Measurements from ENCODE around the gene SGPP2.

SGPP2 gene

DNA sequence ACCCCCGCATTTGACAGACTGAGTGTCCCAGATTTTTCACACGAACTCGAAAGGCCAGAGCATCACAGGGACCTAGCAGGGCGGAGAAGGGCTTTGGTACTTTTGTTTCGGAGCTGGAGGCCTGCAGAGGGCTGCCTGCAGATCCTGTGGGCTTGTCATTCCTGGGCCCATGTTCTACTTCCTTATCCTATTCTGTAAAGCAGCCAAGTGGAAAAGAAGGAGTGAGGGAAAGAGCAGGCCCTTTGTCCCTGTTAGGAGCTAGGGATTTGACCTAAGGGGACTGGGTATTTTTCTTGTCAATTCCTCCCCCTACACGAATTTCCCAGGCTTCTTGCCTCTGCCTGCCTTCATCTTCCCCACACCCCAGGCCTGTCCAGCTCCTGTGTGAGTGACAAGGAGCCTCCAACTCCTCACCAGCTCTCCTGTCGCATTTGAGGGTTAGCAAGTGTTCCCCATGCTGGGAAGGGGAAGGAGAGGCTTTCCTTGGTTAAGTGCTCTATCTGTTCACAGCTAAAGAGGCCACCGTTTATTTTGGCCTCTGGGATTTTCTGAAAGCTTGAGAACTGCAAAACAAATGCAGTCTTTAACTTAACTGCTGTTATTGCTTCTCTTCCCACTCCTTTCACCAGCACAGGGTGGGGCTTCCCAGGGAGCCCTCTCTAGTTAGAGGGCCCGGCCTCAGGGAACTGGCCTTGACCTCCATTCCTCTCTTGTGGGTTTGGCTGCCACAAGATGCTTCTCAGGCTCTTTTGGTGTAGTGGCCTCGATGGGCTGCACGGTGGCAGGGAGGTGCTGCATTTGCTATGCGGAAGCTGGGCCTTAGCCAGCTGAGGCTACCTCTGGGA, 61.2 kb downstream of the SGPP2 start:
- H3K4me1 ChIP-seq (ENCODE audit: control insufficient read depth in 1 of 2, insufficient read depth in 1 of 2, low read depth in 1 of 2, low read length in 1 of 2): no peaks in the 10 kb centered on the region
- no peaks in the 10 kb centered on the region for H3K36me3 ChIP-seq
- TF ChIP-seq, protein P1, sequence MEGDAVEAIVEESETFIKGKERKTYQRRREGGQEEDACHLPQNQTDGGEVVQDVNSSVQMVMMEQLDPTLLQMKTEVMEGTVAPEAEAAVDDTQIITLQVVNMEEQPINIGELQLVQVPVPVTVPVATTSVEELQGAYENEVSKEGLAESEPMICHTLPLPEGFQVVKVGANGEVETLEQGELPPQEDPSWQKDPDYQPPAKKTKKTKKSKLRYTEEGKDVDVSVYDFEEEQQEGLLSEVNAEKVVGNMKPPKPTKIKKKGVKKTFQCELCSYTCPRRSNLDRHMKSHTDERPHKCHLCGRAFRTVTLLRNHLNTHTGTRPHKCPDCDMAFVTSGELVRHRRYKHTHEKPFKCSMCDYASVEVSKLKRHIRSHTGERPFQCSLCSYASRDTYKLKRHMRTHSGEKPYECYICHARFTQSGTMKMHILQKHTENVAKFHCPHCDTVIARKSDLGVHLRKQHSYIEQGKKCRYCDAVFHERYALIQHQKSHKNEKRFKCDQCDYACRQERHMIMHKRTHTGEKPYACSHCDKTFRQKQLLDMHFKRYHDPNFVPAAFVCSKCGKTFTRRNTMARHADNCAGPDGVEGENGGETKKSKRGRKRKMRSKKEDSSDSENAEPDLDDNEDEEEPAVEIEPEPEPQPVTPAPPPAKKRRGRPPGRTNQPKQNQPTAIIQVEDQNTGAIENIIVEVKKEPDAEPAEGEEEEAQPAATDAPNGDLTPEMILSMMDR (IDR thresholded peaks at IDR 0.05): no peak

DNA sequence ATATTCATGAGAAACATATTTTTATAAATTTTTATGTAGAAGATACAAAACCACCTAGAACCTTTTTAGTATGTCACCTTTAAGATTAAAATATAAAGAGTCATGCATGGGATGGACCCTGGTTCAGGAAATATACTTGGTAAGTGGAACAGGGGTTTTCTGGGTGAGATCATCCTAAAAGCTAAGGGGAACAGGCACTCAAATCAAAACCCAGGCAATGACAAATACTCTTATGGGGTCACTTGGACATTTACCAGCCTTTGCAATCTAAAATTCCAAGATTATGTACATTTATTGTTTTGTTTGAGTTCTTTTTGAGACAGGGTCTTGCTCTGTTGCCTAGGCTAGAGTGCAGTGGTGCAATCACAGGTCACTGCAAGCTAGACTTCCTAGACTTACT, 65.8 kb downstream of the SGPP2 start:
- Histone ChIP-seq H3K9me3 (no peaks in the 10 kb centered on the region), H3K4me1 (ENCODE audit: control insufficient read depth in 1 of 2, insufficient read depth in 1 of 2, low read depth in 1 of 2, low read length in 1 of 2) (no peaks in the 10 kb centered on the region), H3K27ac (no peak overlapping the region), H3K27me3 (no peaks in the 10 kb centered on the region), H3K36me3 (no peaks in the 10 kb centered on the region), H3K4me3 (ENCODE audit: low read depth in 1 of 2, low read length in 1 of 2) (no peak overlapping the region)
- TF ChIP-seq, protein P1 (IDR thresholded peaks at IDR 0.05): no peak

More for the DNA sequence above, 61.2 kb downstream of the SGPP2 start:
- Histone ChIP-seq H3K9me3 (no peaks in the 10 kb centered on the region), H3K4me3 (ENCODE audit: low read depth in 1 of 2, low read length in 1 of 2) (no peak overlapping the region), H3K27ac (no peak overlapping the region), H3K27me3 (peaks cover 45% of the 10 kb centered on the region)

- H3K4me1 ChIP-seq (ENCODE audit: control insufficient read depth in 1 of 2, insufficient read depth in 1 of 2, low read depth in 1 of 2, low read length in 1 of 2): no peaks in the 10 kb centered on the region
- H3K4me3 ChIP-seq (ENCODE audit: low read depth in 1 of 2, low read length in 1 of 2): no peak overlapping the region
- no peak overlapping the region for H3K27ac ChIP-seq
- no peaks in the 10 kb centered on the region for H3K36me3 ChIP-seq
- no peaks in the 10 kb centered on the region for H3K27me3 ChIP-seq
- no peaks in the 10 kb centered on the region for H3K9me3 ChIP-seq
- TF ChIP-seq, protein P1 (IDR thresholded peaks at IDR 0.05): no peak
Observed at GRCh38 chr2:222492683-222493082, 68.3 kb downstream of the SGPP2 start.

GRCh38 chr2:222494104-222494739, 69.9 kb downstream of the SGPP2 start:
- no peaks in the 10 kb centered on the region for H3K27me3 ChIP-seq
- H3K4me1 ChIP-seq (ENCODE audit: control insufficient read depth in 1 of 2, insufficient read depth in 1 of 2, low read depth in 1 of 2, low read length in 1 of 2): no peaks in the 10 kb centered on the region
- no peaks in the 10 kb centered on the region for H3K9me3 ChIP-seq
- H3K36me3 ChIP-seq: no peaks in the 10 kb centered on the region
- TF ChIP-seq, protein P1 (IDR thresholded peaks at IDR 0.05): no peak
- no peak overlapping the region for H3K27ac ChIP-seq
- no peak overlapping the region for H3K4me3 ChIP-seq (ENCODE audit: low read depth in 1 of 2, low read length in 1 of 2)

DNA sequence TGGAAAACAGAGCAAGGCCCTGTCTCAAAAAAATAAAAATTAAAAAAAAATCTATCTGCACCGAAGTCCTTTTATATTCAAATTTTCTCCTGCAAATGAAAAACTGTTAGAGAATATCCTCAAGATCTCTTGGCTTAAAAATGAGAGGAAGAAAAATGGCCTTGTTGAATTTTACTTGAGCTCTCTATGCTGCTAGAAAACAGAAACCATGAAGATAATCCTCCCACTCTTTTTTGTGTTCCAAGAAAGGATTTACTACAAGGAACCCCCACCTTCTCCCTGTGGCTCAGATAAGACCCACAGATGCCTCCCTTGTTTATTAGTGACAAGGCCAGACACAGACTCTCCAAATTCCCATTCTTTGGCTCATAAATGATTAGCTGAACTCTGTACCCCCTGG, 71.0 kb downstream of the SGPP2 start:
- Histone ChIP-seq H3K4me1 (ENCODE audit: control insufficient read depth in 1 of 2, insufficient read depth in 1 of 2, low read depth in 1 of 2, low read length in 1 of 2) (no peaks in the 10 kb centered on the region), H3K27ac (no peak overlapping the region), H3K4me3 (ENCODE audit: low read depth in 1 of 2, low read length in 1 of 2) (no peak overlapping the region), H3K36me3 (no peaks in the 10 kb centered on the region), H3K27me3 (no peaks in the 10 kb centered on the region), H3K9me3 (no peaks in the 10 kb centered on the region)
- TF ChIP-seq, protein P1 (IDR thresholded peaks at IDR 0.05): no peak

Data from neutrophil (primary cell).